K562 (cell line): ENCODE measurements around the gene FYTTD1. TPM values are rescaled to one million over a fixed set of nuclear protein-coding genes. Genes with fewer than 3 reads are reported as not detected.

ENCODE experiments used
- ARID1B ChIP-seq: fragments of 450-650 bp; IDR thresholded peaks from 2 replicates; pipeline ENCODE4 v1.6.1; 2016; ENCODE audit warnings: antibody characterized with exemption, mild to moderate bottlenecking, inconsistent platforms
- CBFA2T3 ChIP-seq: fragments of 450-650 bp; IDR thresholded peaks from 2 replicates; pipeline ENCODE4 v1.6.1; 2017
- COPS2 ChIP-seq: fragments of 450-650 bp; conservative IDR thresholded peaks from 2 replicates; pipeline ENCODE4 v1.6.1; 2016; ENCODE audit warnings: mild to moderate bottlenecking, moderate library complexity
- EHMT2 ChIP-seq: fragments of 450-650 bp; IDR thresholded peaks from 2 replicates; pipeline ENCODE4 v1.6.1; 2018; ENCODE audit warnings: antibody characterized with exemption
- GATA2 ChIP-seq: sonication (generic); formaldehyde crosslinking; IDR thresholded peaks from 2 replicates; pipeline ENCODE4 v1.4.0; 2020; ENCODE audit warnings: mild to moderate bottlenecking, missing genetic modification reagents
- HDAC1 ChIP-seq, 2 experiments: fragments of 450-650 bp; IDR thresholded peaks; 2 replicates each; pipeline ENCODE4 v1.6.1; 2016 to 2017; ENCODE audit warnings: inconsistent platforms in 1 of 2, mild to moderate bottlenecking in 1 of 2, moderate library complexity in 1 of 2
- NCOA6 ChIP-seq: fragments of 450-650 bp; IDR thresholded peaks from 2 replicates; pipeline ENCODE4 v1.6.1; 2017; ENCODE audit warnings: mild to moderate bottlenecking
- PKNOX1 ChIP-seq: fragments of 450-650 bp; IDR thresholded peaks from 2 replicates; pipeline ENCODE4 v1.6.1; 2016
- RCOR1 ChIP-seq, 2 experiments: IDR thresholded peaks; 2 replicates each; pipeline ENCODE4 v1.6.1; 2012; ENCODE audit warnings: low read depth in 2 of 2, low read length in 2 of 2, borderline replicate concordance in 1 of 2, improper control_type of control experiment in 1 of 2
- SMARCA4 ChIP-seq: fragments of 450-650 bp; IDR thresholded peaks from 2 replicates; pipeline ENCODE4 v1.6.1; 2016
- TAL1 ChIP-seq: fragments of 450-650 bp; IDR thresholded peaks from 2 replicates; pipeline ENCODE4 v1.6.1; 2016; ENCODE audit warnings: mild to moderate bottlenecking
- TCF3 ChIP-seq: sonication (generic); formaldehyde crosslinking; IDR thresholded peaks from 2 replicates; pipeline ENCODE4 v1.4.0; 2020; ENCODE audit warnings: mild to moderate bottlenecking, missing genetic modification reagents
- TEAD4 ChIP-seq, 2 experiments: sonication (generic) in 1 of 2; formaldehyde crosslinking in 1 of 2; IDR thresholded peaks; 2 replicates each; pipeline versions ENCODE4 v1.6.1 to v1.8.0; 2012 to 2022; ENCODE audit warnings: borderline replicate concordance in 1 of 2, inconsistent platforms in 1 of 2, low read length in 1 of 2, mild to moderate bottlenecking in 1 of 2, missing genetic modification reagents in 1 of 2
- ZNF124 ChIP-seq: sonication (generic); formaldehyde crosslinking; IDR thresholded peaks from 2 replicates; pipeline ENCODE4 v1.8.1; 2022; ENCODE audit warnings: missing genetic modification reagents
- ZNF639 ChIP-seq, 2 experiments: fragments of 200-800 bp in 1 of 2; sonication (Bioruptor generic) in 1 of 2; sonication (generic) in 1 of 2; formaldehyde crosslinking in 1 of 2; IDR thresholded peaks in 1 of 2; conservative IDR thresholded peaks in 1 of 2; 2 replicates each; pipeline versions ENCODE4 v1.5.0 to v1.6.1; 2016 to 2020; ENCODE audit warnings: missing compliant biosample characterization in 1 of 2, missing genetic modification characterization in 1 of 2, missing genetic modification reagents in 1 of 2
- ZNF764 ChIP-seq: fragments of 250-450 bp; sonication (Bioruptor Pico); IDR thresholded peaks from 2 replicates; pipeline ENCODE4 v1.4.0; 2020; ENCODE audit warnings: low read depth, mild to moderate bottlenecking, moderate library complexity
- polyA plus RNA-seq, 8 experiments: library from polyadenylated mRNA; depleted of rRNA in 4 of 8; stranded (reverse) in 5 of 8; unstranded in 3 of 8; fragments of >200 nt; fragmentation: Nextera tagmentation in 2 of 8; fragmentation: Illumina TruSeq in 1 of 8; extraction: Ambion mirVana in 2 of 8; extraction: Trizol in 1 of 8; gene quantifications; 2 replicates each; pipeline versions ENCODE4 v1.2.1 to v1.2.3, GENCODE V29; 2011 to 2014; ENCODE audit warnings: inconsistent platforms in 1 of 8, missing spikeins in 1 of 8
- total RNA-seq, 7 experiments: library from RNA; depleted of rRNA in 6 of 7; stranded (reverse); fragments of >200 nt in 6 of 7; fragmentation: Illumina TruSeq in 2 of 7; extraction: Trizol in 2 of 7; gene quantifications; 2 replicates each; pipeline versions ENCODE4 v1.2.1 to v1.2.3, GENCODE V29; 2011 to 2021; ENCODE audit warnings: low replicate concordance in 1 of 7

FYTTD1 gene
- total and polyA plus RNA-seq, 9 of the 15 experiments (the other 6 are each of a cell fraction or from before 2014, with no cell fraction given): 35.7 to 106 (median 76.3) TPM

GRCh38 chr3:197798863-197799262, 49.2 kb downstream of the FYTTD1 start (continued):
- TF ChIP-seq ZNF124 (CRISPR knock-in tag): no peak
- TF ChIP-seq TCF3 (CRISPR knock-in tag): peak; percentile 71
- 0 out of 2 replicates have a peak, but pooled peaks have one; percentile 46 for TF ChIP-seq EHMT2
- peak; percentile 55 for TF ChIP-seq CBFA2T3
- TF ChIP-seq NCOA6: no peak
- no peak for TF ChIP-seq GATA2
- TF ChIP-seq SMARCA4: 0 out of 2 replicates have a peak, but pooled peaks have one; percentile 18
- TF ChIP-seq ARID1B: peak; percentile 49
- TF ChIP-seq PKNOX1: peak; percentile 29; the same call in 1 of the 2 replicates
- peak in 1 of 2 experiments; percentile 35; a peak in 1 of 4 replicates for TF ChIP-seq HDAC1 (IDR thresholded peaks at IDR 0.05)
- TF ChIP-seq ZNF639 (CRISPR knock-in tag; conservative IDR thresholded peaks at IDR 0.05 in 1 of 2, IDR thresholded peaks at IDR 0.05 in 1 of 2): no peak
- peak; percentile 31; the same call in 1 of the 2 replicates for TF ChIP-seq TAL1
- TF ChIP-seq TEAD4 (IDR thresholded peaks at IDR 0.05; ENCODE audit: low read length): peak; percentile 30; the same call in 1 of the 2 replicates
- no peak for TF ChIP-seq TEAD4 (CRISPR knock-in tag; IDR thresholded peaks at IDR 0.05; ENCODE audit: borderline replicate concordance)
- no peak for TF ChIP-seq ZNF764 (CRISPR knock-in tag)
- no peak for TF ChIP-seq COPS2
- 0 out of 4 replicates have a peak, but pooled peaks of 1 of the 2 experiments have one; percentile 29 for TF ChIP-seq RCOR1 (IDR thresholded peaks at IDR 0.05; ENCODE audit: borderline replicate concordance in 1 of 2, low read depth in 2 of 2, low read length in 2 of 2)
